Measurements from ENCODE around the gene MSH5. TPM values are rescaled to one million over a fixed set of nuclear protein-coding genes. Genes with fewer than 3 reads are reported as not detected.
"Not testable (repeated sequence)": the region's sequence is repeated elsewhere in the genome, so short reads cannot be mapped to it uniquely, and the experiment has no call there.

MSH5 gene
- total and polyA plus RNA-seq, 5 donors from 2014 or later = 1.2 to 17.4 (median 1.4) TPM

- H3K9me3 ChIP-seq (ENCODE audit: control insufficient read depth in 2 of 2, low read length in 2 of 2) = no peaks in the 10 kb centered on the region
- H3K27ac ChIP-seq (ENCODE audit: insufficient read depth, low read length, poor library complexity, severe bottlenecking) = no peak overlapping the region
- H3K4me3 ChIP-seq (ENCODE audit: low read depth, low read length) = no peak overlapping the region
- ATAC-seq (ENCODE audit: low read depth in 2 of 2) = no peak
- H3K27me3 Mint-ChIP-seq = no peaks in the 10 kb centered on the region
- peaks cover 11% of the 10 kb centered on the region for H3K36me3 ChIP-seq (ENCODE audit: control insufficient read depth, insufficient read depth, low read length)
- no peak for DNase-seq
- peak overlapping the region in 1 of 3 donors; percentile 59 for H3K27ac Mint-ChIP-seq
- H3K4me1 ChIP-seq (ENCODE audit: control insufficient read depth, insufficient read depth, low read length, poor library complexity, severe bottlenecking) = peaks cover 32% of the 10 kb centered on the region
- H3K9me3 Mint-ChIP-seq = peaks cover 0 to 2% (median 0%) of the 10 kb centered on the region in 7 donors
- H3K27me3 ChIP-seq (ENCODE audit: control insufficient read depth, insufficient read depth, low read length) = no peaks in the 10 kb centered on the region
- no peak overlapping the region for H3K4me3 Mint-ChIP-seq
- H3K4me1 Mint-ChIP-seq = peaks cover 9 to 50% (median 25%) of the 10 kb centered on the region in 4 donors
- H3K36me3 Mint-ChIP-seq = peaks cover 7% of the 10 kb centered on the region
Measured at GRCh38 chr6:31792090-31792374, 52.2 kb downstream of the MSH5 start.

- Histone ChIP-seq H3K9me3 (ENCODE audit: control insufficient read depth in 2 of 2, low read length in 2 of 2) (no peaks in the 10 kb centered on the region), H3K4me3 (ENCODE audit: low read depth, low read length) (no peak overlapping the region), H3K4me1 (ENCODE audit: control insufficient read depth, insufficient read depth, low read length, poor library complexity, severe bottlenecking) (peaks cover 39% of the 10 kb centered on the region), H3K27me3 (ENCODE audit: control insufficient read depth, insufficient read depth, low read length) (no peaks in the 10 kb centered on the region), H3K36me3 (ENCODE audit: control insufficient read depth, insufficient read depth, low read length) (peaks cover 11% of the 10 kb centered on the region), H3K27ac (ENCODE audit: insufficient read depth, low read length, poor library complexity, severe bottlenecking) (peak overlapping the region; percentile 23)
- Mint-ChIP-seq H3K27ac (peak overlapping the region; percentile 15 to 99 (median 43)), H3K4me1 (peaks cover 9 to 57% (median 32%) of the 10 kb centered on the region in 4 donors), H3K36me3 (peaks cover 10% of the 10 kb centered on the region), H3K27me3 (no peaks in the 10 kb centered on the region), H3K4me3 (peak overlapping the region in 1 of 4 donors; percentile 43), H3K9me3 (peaks cover 0 to 2% (median 0%) of the 10 kb centered on the region in 7 donors)
- ATAC-seq (ENCODE audit: low read depth in 2 of 2) = no peak
- DNase-seq = no peak
Measured at GRCh38 chr6:31792761-31793171, 53.0 kb downstream of the MSH5 start.

GRCh38 chr6:31793927-31794245 lies 54.1 kb downstream of the MSH5 start:
- Mint-ChIP-seq H3K4me3 (peak overlapping the region; percentile 77 to 100 (median 98)), H3K36me3 (peaks cover 11% of the 10 kb centered on the region), H3K4me1 (peaks cover 9 to 66% (median 36%) of the 10 kb centered on the region in 4 donors), H3K27ac (peak overlapping the region; percentile 80 to 99 (median 85))
- peaks cover 46% of the 10 kb centered on the region for H3K4me1 ChIP-seq (ENCODE audit: control insufficient read depth, insufficient read depth, low read length, poor library complexity, severe bottlenecking)
- not testable (repeated sequence) for H3K9me3 Mint-ChIP-seq; H3K27me3 Mint-ChIP-seq; DNase-seq; H3K27me3 ChIP-seq (ENCODE audit: control insufficient read depth, insufficient read depth, low read length); H3K9me3 ChIP-seq (ENCODE audit: control insufficient read depth in 2 of 2, low read length in 2 of 2); ATAC-seq (ENCODE audit: low read depth in 2 of 2)
- H3K27ac ChIP-seq (ENCODE audit: insufficient read depth, low read length, poor library complexity, severe bottlenecking) = peak overlapping the region; percentile 90
- H3K36me3 ChIP-seq (ENCODE audit: control insufficient read depth, insufficient read depth, low read length) = peaks cover 11% of the 10 kb centered on the region
- H3K4me3 ChIP-seq (ENCODE audit: low read depth, low read length) = peak overlapping the region; percentile 74

DNA sequence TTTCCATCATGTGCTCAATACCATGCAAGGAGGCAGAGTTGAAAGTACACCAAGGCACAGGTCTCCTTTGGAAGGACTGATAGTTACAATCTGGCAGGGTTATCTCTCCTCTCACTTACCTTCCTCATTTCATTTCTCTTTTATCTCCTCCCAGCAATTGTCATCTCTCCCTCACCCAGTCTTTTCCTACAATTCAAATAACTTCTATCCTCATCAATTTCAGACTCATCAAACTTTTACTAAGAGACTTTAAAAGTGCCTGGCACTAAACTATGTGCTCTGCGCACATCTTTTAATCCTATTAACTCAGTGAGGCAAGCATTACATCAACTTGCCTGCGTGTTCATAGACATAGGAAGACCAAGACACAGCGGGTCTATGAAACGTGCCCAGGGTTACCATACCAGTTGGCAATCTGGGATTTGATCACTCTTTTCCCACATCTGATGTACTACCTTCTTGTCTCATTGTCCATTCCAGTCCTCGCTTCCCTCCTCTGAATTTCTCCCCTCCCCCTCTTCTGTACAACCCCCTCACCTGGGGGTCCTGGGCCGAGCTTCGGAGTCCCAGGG lies 54.6 kb downstream of the MSH5 start:
- Mint-ChIP-seq H3K27me3 (no peaks in the 10 kb centered on the region), H3K4me3 (peak overlapping the region; percentile 91 to 100 (median 98)), H3K36me3 (peaks cover 11% of the 10 kb centered on the region), H3K4me1 (peaks cover 9 to 64% (median 36%) of the 10 kb centered on the region in 4 donors), H3K9me3 (peaks cover 0 to 2% (median 0%) of the 10 kb centered on the region in 7 donors), H3K27ac (peak overlapping the region; percentile 80 to 99 (median 85))
- peaks cover 46% of the 10 kb centered on the region for H3K4me1 ChIP-seq (ENCODE audit: control insufficient read depth, insufficient read depth, low read length, poor library complexity, severe bottlenecking)
- H3K27ac ChIP-seq (ENCODE audit: insufficient read depth, low read length, poor library complexity, severe bottlenecking) = peak overlapping the region; percentile 90
- H3K4me3 ChIP-seq (ENCODE audit: low read depth, low read length) = peak overlapping the region; percentile 74
- H3K9me3 ChIP-seq (ENCODE audit: control insufficient read depth in 2 of 2, low read length in 2 of 2) = no peaks in the 10 kb centered on the region
- no peaks in the 10 kb centered on the region for H3K27me3 ChIP-seq (ENCODE audit: control insufficient read depth, insufficient read depth, low read length)
- ATAC-seq (ENCODE audit: low read depth in 2 of 2) (no peak), DNase-seq (peak in 1 of 3 donors; percentile 35)
- H3K36me3 ChIP-seq (ENCODE audit: control insufficient read depth, insufficient read depth, low read length) = peaks cover 8% of the 10 kb centered on the region

DNA sequence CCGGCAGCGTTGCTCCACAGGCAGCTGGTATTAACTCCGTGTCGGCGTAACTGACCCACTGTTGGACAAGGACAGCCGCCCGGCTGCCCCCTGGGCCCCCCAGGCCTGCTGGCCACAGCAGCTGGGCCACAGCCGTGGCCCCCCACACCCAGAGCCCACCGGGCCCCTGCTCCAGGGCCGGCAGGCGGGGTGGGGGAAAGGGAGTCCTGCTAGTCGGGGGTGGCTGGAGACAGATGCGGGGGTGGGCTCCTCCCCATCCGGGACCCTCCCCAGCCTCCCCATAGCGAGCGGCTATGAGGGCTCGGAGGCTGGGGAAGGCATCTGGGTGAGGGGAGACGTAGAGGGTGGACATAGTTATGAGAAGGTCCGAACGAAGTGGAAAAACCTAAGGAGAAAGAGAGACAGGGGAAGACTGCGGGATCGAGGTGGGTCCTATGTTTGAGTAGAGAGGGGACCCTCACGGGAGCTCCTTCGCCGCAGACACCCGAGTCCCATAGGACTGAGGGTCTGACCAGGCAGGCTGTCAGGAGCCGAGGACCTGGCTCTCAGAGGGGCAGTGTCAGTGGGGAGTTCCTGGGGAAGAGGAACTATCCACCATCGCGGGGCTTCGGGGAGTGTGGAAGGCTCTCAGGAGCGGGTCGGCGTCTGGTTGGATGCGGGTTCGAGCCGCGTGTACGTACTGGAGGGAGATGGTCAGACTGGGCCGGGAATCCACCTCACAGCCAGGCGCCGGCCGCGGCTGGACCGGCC lies 55.2 kb downstream of the MSH5 start:
- Histone ChIP-seq H3K36me3 (ENCODE audit: control insufficient read depth, insufficient read depth, low read length) (peaks cover 8% of the 10 kb centered on the region), H3K27ac (ENCODE audit: insufficient read depth, low read length, poor library complexity, severe bottlenecking) (peak overlapping the region; percentile 90), H3K4me1 (ENCODE audit: control insufficient read depth, insufficient read depth, low read length, poor library complexity, severe bottlenecking) (peaks cover 46% of the 10 kb centered on the region), H3K4me3 (ENCODE audit: low read depth, low read length) (peak overlapping the region; percentile 80), H3K9me3 (ENCODE audit: control insufficient read depth in 2 of 2, low read length in 2 of 2) (no peaks in the 10 kb centered on the region), H3K27me3 (ENCODE audit: control insufficient read depth, insufficient read depth, low read length) (no peaks in the 10 kb centered on the region)
- H3K4me1 Mint-ChIP-seq = peaks cover 9 to 61% (median 36%) of the 10 kb centered on the region in 4 donors
- H3K9me3 Mint-ChIP-seq = peaks cover 0 to 2% (median 0%) of the 10 kb centered on the region in 7 donors
- peak overlapping the region; percentile 91 to 100 (median 98) for H3K4me3 Mint-ChIP-seq
- no peak for DNase-seq
- peaks cover 11% of the 10 kb centered on the region for H3K36me3 Mint-ChIP-seq
- H3K27me3 Mint-ChIP-seq = no peaks in the 10 kb centered on the region
- ATAC-seq (ENCODE audit: low read depth in 2 of 2) = no peak
- peak overlapping the region; percentile 99 for H3K27ac Mint-ChIP-seq

GRCh38 chr6:31795616-31796298 lies 56.0 kb downstream of the MSH5 start, which contains the start of gene VARS1:
TSS of gene VARS1 (minus strand) at chr6:31795752. CDS start at chr6:31795217, 535 bp downstream.
- peaks cover 5 to 58% (median 32%) of the 10 kb centered on the region in 4 donors for H3K4me1 Mint-ChIP-seq
- H3K4me3 ChIP-seq (ENCODE audit: low read depth, low read length) = peak within 1 kb of the TSS; percentile 80

DNA sequence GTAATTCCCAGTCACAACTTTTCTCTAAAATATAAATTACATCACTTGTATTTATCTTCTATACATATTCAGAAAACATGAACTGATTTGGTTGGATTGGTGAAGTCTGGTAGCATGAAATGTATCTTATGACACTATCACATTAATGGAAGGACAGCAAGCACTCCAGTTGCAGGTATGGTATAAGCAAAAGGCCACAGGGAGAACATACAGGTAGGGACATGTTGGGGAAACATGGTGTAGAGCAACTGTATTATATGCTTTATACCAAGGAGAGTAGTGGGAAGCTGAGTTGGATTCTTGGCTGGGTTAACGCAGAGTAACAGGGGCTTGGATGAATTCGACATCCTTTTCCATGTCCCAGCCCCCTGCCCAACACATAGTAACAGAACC lies 57.2 kb downstream of the MSH5 start:
- peak overlapping the region; percentile 90 for H3K27ac ChIP-seq (ENCODE audit: insufficient read depth, low read length, poor library complexity, severe bottlenecking)
- peaks cover 7% of the 10 kb centered on the region for H3K36me3 Mint-ChIP-seq
- H3K9me3 Mint-ChIP-seq = no peaks in the 10 kb centered on the region
- H3K4me3 Mint-ChIP-seq = peak overlapping the region; percentile 77 to 93 (median 84)
- H3K9me3 ChIP-seq (ENCODE audit: control insufficient read depth in 2 of 2, low read length in 2 of 2) = no peaks in the 10 kb centered on the region
- peaks cover 3% of the 10 kb centered on the region for H3K36me3 ChIP-seq (ENCODE audit: control insufficient read depth, insufficient read depth, low read length)
- H3K27ac Mint-ChIP-seq = peak overlapping the region; percentile 94 to 95 (median 95)
- no peaks in the 10 kb centered on the region for H3K27me3 Mint-ChIP-seq
- no peak for ATAC-seq (ENCODE audit: low read depth in 2 of 2)
- peak overlapping the region; percentile 74 for H3K4me3 ChIP-seq (ENCODE audit: low read depth, low read length)
- DNase-seq = no peak
- H3K27me3 ChIP-seq (ENCODE audit: control insufficient read depth, insufficient read depth, low read length) = no peaks in the 10 kb centered on the region
- peaks cover 4 to 55% (median 28%) of the 10 kb centered on the region in 4 donors for H3K4me1 Mint-ChIP-seq
- H3K4me1 ChIP-seq (ENCODE audit: control insufficient read depth, insufficient read depth, low read length, poor library complexity, severe bottlenecking) = peaks cover 41% of the 10 kb centered on the region

More at GRCh38 chr6:31795616-31796298, 56.0 kb downstream of the MSH5 start, which contains the start of gene VARS1:
- Mint-ChIP-seq H3K36me3 (peaks cover 8% of the 10 kb centered on the region), H3K9me3 (no peaks in the 10 kb centered on the region), H3K4me3 (peak within 1 kb of the TSS; percentile 93 to 100 (median 98)), H3K27ac (peak within 1 kb of the TSS; percentile 99), H3K27me3 (no peaks in the 10 kb centered on the region)
- ATAC-seq (ENCODE audit: low read depth in 2 of 2) (peak; percentile 82 to 83), DNase-seq (peak; percentile 76 to 89 (median 85))
- Histone ChIP-seq H3K27ac (ENCODE audit: insufficient read depth, low read length, poor library complexity, severe bottlenecking) (peak within 1 kb of the TSS; percentile 90), H3K4me1 (ENCODE audit: control insufficient read depth, insufficient read depth, low read length, poor library complexity, severe bottlenecking) (peaks cover 46% of the 10 kb centered on the region), H3K27me3 (ENCODE audit: control insufficient read depth, insufficient read depth, low read length) (no peaks in the 10 kb centered on the region), H3K9me3 (ENCODE audit: control insufficient read depth in 2 of 2, low read length in 2 of 2) (no peaks in the 10 kb centered on the region), H3K36me3 (ENCODE audit: control insufficient read depth, insufficient read depth, low read length) (peaks cover 5% of the 10 kb centered on the region)
